ENCODE results near the gene ARPP21. TPM values are rescaled to one million over a fixed set of nuclear protein-coding genes. Genes with fewer than 3 reads are reported as not detected.
"Not testable (repeated sequence)": the region's sequence is repeated elsewhere in the genome, so short reads cannot be mapped to it uniquely, and the experiment has no call there.

The ARPP21 gene
- 1 to 10 TPM in 2 of 3 donors, under 1 TPM in 1; 0.98 to 1.8 (median 1.4) TPM for polyA plus RNA-seq (ENCODE audit: insufficient read length in 3 of 3)

GRCh38 chr3:35639254-35640186 lies at the start of gene ARPP21:
Gene ARPP21 (plus strand): TSS chr3:35639525. CDS start chr3:35681752, 42,227 bp downstream.
- peak; percentile 20 to 24 (median 23) for DNase-seq (ENCODE audit: low read depth in 3 of 3, low spot score in 2 of 3)

GRCh38 chr3:35592589-35593295 lies 46.6 kb upstream of the ARPP21 start:
- DNase-seq (ENCODE audit: low read depth in 3 of 3, low spot score in 2 of 3), result no peak

GRCh38 chr3:35594739-35595138 lies 44.6 kb upstream of the ARPP21 start:
- DNase-seq (ENCODE audit: low read depth in 3 of 3, low spot score in 2 of 3), result no peak

- no peak for DNase-seq (ENCODE audit: low read depth in 3 of 3, low spot score in 2 of 3)
Measured at GRCh38 chr3:35596335-35596995, 42.9 kb upstream of the ARPP21 start.

GRCh38 chr3:35597490-35597889 lies 41.8 kb upstream of the ARPP21 start:
- DNase-seq (ENCODE audit: low read depth in 3 of 3, low spot score in 2 of 3), result no peak

GRCh38 chr3:35598804-35599203 lies 40.5 kb upstream of the ARPP21 start:
- DNase-seq (ENCODE audit: low read depth in 3 of 3, low spot score in 2 of 3), result no peak

GRCh38 chr3:35601959-35602358 lies 37.4 kb upstream of the ARPP21 start:
- no peak for DNase-seq (ENCODE audit: low read depth in 3 of 3, low spot score in 2 of 3)

- no peak for DNase-seq (ENCODE audit: low read depth in 3 of 3, low spot score in 2 of 3)
Measured at GRCh38 chr3:35602395-35602936, 36.9 kb upstream of the ARPP21 start.

- DNase-seq (ENCODE audit: low read depth in 3 of 3, low spot score in 2 of 3), result no peak
Measured at GRCh38 chr3:35616346-35616745, 23.0 kb upstream of the ARPP21 start.

- no peak for DNase-seq (ENCODE audit: low read depth in 3 of 3, low spot score in 2 of 3)
Measured at GRCh38 chr3:35617370-35617769, 22.0 kb upstream of the ARPP21 start.

GRCh38 chr3:35620238-35620637 lies 19.1 kb upstream of the ARPP21 start:
- not testable (repeated sequence) for DNase-seq (ENCODE audit: low read depth in 3 of 3, low spot score in 2 of 3)

- no peak for DNase-seq (ENCODE audit: low read depth in 3 of 3, low spot score in 2 of 3)
Measured at GRCh38 chr3:35624698-35625097, 14.6 kb upstream of the ARPP21 start.

- DNase-seq (ENCODE audit: low read depth in 3 of 3, low spot score in 2 of 3), result no peak
Measured at GRCh38 chr3:35633332-35634124, 5.8 kb upstream of the ARPP21 start.

- no peak for DNase-seq (ENCODE audit: low read depth in 3 of 3, low spot score in 2 of 3)
Measured at GRCh38 chr3:35635407-35635806, 3.9 kb upstream of the ARPP21 start.

GRCh38 chr3:35635926-35636683 lies 3.2 kb upstream of the ARPP21 start:
- DNase-seq (ENCODE audit: low read depth in 3 of 3, low spot score in 2 of 3), result no peak

GRCh38 chr3:35638251-35638979 lies 910 bp upstream of the ARPP21 start:
- no peak for DNase-seq (ENCODE audit: low read depth in 3 of 3, low spot score in 2 of 3)

GRCh38 chr3:35638980-35639253 lies 408 bp upstream of the ARPP21 start:
- no peak for DNase-seq (ENCODE audit: low read depth in 3 of 3, low spot score in 2 of 3)

GRCh38 chr3:35640190-35641165 lies 1.2 kb downstream of the ARPP21 start:
- DNase-seq (ENCODE audit: low read depth in 3 of 3, low spot score in 2 of 3), result no peak

Measured in right renal cortex interstitium (tissue), 3 donors.